Immature natural killer cell (primary cell): ENCODE results near the gene MFSD6L. TPM values are rescaled to one million over a fixed set of nuclear protein-coding genes. Genes with fewer than 3 reads are reported as not detected.

Experiments used
- DNase-seq, 3 donors: peaks; one replicate each; pipeline ENCODE4 v3.0.0; 2022; ENCODE audit warnings: mixed read lengths in 1 of 3
- H3K27ac Mint-ChIP-seq, 6 donors: one replicate each; pipeline ENCODE4 v1.8.0; 2020; ENCODE audit warnings: mixed read lengths in 6 of 6, mild to moderate bottlenecking in 5 of 6, inconsistent platforms in 4 of 6, moderate library complexity in 3 of 6
- H3K27me3 Mint-ChIP-seq, 3 donors: one replicate each; pipeline ENCODE4 v1.8.0; 2020 to 2021; ENCODE audit warnings: low read depth in 3 of 3, mild to moderate bottlenecking in 3 of 3, mixed read lengths in 3 of 3, moderate library complexity in 3 of 3, inconsistent platforms in 1 of 3
- H3K36me3 Mint-ChIP-seq, 3 donors: one replicate each; pipeline ENCODE4 v1.8.0; 2020; ENCODE audit warnings: mixed read lengths in 3 of 3, inconsistent platforms in 2 of 3, mild to moderate bottlenecking in 2 of 3
- H3K4me1 Mint-ChIP-seq, 2 donors: one replicate each; pipeline ENCODE4 v1.8.0; 2020; ENCODE audit warnings: inconsistent platforms in 2 of 2, mild to moderate bottlenecking in 2 of 2, mixed read lengths in 2 of 2, moderate library complexity in 1 of 2
- H3K4me3 Mint-ChIP-seq, 5 donors: one replicate each; pipeline ENCODE4 v1.8.0; 2020; ENCODE audit warnings: mild to moderate bottlenecking in 5 of 5, mixed read lengths in 5 of 5, inconsistent platforms in 3 of 5, moderate library complexity in 3 of 5
- H3K9me3 Mint-ChIP-seq, 6 donors: one replicate each; pipeline ENCODE4 v1.8.0; 2020; ENCODE audit warnings: mild to moderate bottlenecking in 6 of 6, mixed read lengths in 6 of 6, inconsistent platforms in 4 of 6, moderate library complexity in 3 of 6
- polyA plus RNA-seq, 3 donors: library from polyadenylated mRNA; unstranded; fragments of 300-500 nt; fragmentation: Illumina TruSeq; gene quantifications; one replicate each; pipeline ENCODE4 v1.2.3, GENCODE V29; 2021

Gene MFSD6L
- polyA plus RNA-seq, 3 donors from 2014 or later, result not detected

DNA sequence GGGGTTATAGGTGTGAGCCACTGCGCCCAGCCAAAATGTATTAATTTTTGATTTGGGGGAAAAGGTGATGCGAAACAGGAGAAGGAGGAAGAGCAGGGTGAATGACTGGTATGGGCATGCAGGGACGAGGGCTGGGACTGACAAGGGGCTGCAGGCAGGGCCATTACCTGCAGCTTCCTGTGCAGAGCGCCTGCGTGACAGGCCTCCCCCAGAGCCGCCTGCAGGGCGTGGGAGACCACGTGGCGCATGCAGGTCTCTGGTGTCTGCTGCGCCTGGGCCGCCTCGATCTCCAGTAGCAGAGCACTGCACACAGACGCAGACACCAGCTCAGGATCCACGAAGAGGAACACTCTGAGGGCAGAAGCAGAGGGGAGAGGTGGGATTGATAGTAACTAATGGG lies 35.9 kb upstream of the MFSD6L start:
- no peaks in the 10 kb centered on the region for H3K4me1 Mint-ChIP-seq
- H3K36me3 Mint-ChIP-seq, result peaks cover 0 to 18% (median 0%) of the 10 kb centered on the region in 3 donors
- no peak for DNase-seq
- no peaks in the 10 kb centered on the region for H3K27me3 Mint-ChIP-seq
- no peak overlapping the region for H3K4me3 Mint-ChIP-seq
- no peak overlapping the region for H3K27ac Mint-ChIP-seq
- H3K9me3 Mint-ChIP-seq, result no peaks in the 10 kb centered on the region

DNA sequence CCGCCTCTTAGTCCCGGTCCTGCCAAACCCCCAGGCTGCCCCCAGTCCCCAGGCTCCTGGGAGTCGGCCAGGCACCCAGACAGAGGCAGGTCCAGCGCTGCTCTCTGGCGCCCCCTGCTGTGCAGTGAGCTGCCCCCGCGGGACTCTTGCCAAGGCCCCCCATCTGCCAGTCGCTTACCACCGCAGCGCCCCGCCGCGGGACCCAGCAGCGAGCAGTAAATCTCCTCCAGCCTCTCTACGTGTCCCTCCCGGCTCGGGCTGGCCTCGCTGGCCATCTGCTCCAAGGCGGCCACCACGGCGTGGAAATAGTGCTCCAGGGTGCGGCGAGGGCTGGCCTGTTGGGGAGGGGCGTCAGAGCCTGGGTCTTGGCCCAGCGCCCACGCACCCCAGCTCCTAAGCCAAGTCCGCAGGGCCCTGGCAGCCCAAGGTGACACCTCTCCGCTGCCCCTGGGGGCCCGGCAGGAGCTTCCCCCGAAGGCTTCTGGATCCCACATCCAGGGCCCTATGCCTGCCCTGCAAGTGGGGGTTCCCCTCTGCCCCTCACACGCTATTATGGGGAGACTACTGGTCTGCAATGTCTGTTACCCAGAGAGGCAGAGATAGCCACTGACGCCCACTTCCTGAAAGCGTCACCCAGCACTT lies 33.7 kb upstream of the MFSD6L start:
- Mint-ChIP-seq H3K27me3 (no peaks in the 10 kb centered on the region), H3K27ac (no peak overlapping the region), H3K9me3 (no peaks in the 10 kb centered on the region), H3K4me3 (no peak overlapping the region), H3K4me1 (no peaks in the 10 kb centered on the region), H3K36me3 (peaks cover 0 to 14% (median 0%) of the 10 kb centered on the region in 3 donors)
- DNase-seq, result peak in 2 of 3 donors; percentile 5 to 10

DNA sequence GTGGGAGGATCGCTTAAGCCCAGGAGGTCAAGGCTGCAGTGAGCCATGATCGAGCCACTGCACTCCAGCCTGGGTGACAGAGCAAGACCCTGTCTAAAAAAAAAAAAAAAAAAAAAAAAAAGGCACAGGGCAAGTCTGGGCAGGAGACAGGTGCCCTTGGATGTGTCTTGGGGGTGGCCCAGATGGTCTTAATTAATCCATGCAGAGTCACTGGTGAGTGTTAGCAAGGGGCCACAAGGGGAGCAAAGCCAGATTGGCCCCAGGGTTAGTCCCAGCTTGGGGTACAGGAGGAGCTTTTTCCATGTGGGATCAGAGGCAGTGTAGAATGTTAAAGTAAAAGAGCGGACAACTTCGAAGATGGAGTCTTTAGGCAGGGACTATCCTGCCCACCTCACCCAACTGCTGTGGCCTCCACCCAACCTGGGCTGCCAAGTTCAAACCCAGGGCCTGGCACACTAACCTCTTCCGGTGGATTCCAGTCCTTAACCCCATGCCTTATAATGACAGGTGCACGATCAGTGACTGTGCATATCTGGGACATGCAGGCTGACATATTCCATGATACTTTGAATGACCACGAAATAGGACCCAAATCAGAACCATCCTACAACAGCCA lies 32.2 kb upstream of the MFSD6L start:
- Mint-ChIP-seq H3K9me3 (no peaks in the 10 kb centered on the region), H3K27me3 (peaks cover 0 to 2% (median 0%) of the 10 kb centered on the region in 3 donors), H3K36me3 (peaks cover 0 to 8% (median 0%) of the 10 kb centered on the region in 3 donors), H3K27ac (peak overlapping the region in 1 of 6 donors; percentile 50), H3K4me1 (no peaks in the 10 kb centered on the region), H3K4me3 (no peak overlapping the region)
- no peak for DNase-seq

DNA sequence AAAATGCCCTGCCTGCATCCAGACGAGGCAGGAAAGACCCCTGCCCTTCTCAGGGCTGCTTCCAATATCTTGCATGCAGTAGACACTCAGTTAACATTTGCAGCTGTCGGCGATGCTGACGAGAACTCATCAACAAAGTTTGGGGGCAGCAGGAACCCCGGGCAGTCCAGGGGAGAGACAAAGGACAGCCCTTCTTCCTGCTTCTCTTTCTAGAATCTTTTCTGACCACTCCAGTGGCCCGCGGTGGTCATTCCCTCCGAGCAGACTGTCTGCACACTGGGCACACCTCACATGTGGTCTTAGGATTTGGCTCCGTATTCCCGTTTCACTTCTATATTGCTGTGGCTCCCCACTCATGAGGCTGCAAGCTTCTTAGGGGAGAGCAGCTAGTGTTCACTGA lies 31.0 kb upstream of the MFSD6L start:
- Mint-ChIP-seq H3K4me1 (no peaks in the 10 kb centered on the region), H3K4me3 (no peak overlapping the region), H3K36me3 (peaks cover 0 to 8% (median 0%) of the 10 kb centered on the region in 3 donors), H3K27me3 (peaks cover 0 to 2% (median 0%) of the 10 kb centered on the region in 3 donors), H3K9me3 (no peaks in the 10 kb centered on the region), H3K27ac (no peak overlapping the region)
- DNase-seq, result no peak

DNA sequence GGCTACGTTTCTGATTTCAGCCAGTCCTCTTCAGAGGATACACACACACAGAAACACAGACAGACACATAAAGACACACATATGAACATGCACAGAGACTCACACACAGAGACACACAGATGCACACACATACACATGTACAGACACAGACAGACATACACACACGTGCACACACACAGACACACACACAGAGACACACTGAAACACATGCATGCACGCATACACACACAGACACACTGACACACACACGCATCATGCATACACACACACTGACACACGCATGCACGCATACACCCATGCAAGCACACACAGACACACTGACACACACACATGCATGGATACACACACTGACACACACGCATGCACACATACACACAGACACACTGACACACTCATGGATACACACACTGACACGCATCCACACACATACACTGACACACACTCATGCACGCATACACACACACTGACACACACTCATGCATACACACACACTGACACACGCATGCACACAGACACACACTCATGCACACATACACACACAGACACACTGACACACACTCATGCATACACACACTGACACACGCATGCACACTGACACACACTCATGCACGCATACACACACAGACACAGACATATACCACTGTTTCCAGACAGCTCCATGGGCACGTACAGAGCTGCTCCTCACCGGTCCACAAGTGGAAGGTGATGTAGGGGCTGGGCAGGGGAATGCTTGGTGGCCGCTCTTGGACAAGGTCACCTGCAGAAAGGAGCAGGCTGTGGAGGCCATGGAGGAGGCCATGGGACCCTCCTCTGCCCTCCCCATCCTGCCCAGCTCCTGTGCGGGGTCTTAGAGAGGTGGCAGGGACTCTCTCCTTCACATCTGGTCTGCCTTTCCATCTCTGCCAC lies 30.1 kb upstream of the MFSD6L start:
- Mint-ChIP-seq H3K9me3 (no peaks in the 10 kb centered on the region), H3K36me3 (peaks cover 0 to 8% (median 0%) of the 10 kb centered on the region in 3 donors), H3K27me3 (peaks cover 0 to 2% (median 0%) of the 10 kb centered on the region in 3 donors), H3K4me1 (no peaks in the 10 kb centered on the region), H3K4me3 (no peak overlapping the region), H3K27ac (no peak overlapping the region)
- DNase-seq, result no peak

DNA sequence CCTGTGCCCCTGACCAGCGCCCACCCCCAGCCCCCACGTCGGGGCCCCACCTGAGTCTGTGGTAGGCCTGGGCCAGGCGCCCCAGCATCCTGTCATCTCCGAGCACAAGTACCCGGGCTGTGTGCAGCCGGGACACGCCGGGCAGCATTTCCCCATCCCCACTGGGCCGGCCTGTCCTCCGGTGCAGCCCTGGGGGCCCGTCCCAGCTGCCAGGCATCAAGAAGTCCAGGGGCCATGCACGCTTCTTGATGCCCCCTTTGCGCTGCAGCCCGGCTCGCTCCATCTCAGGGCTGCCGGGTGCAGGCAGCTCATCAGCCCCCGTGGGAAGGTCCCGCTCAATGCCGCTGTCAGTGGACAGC lies 29.3 kb upstream of the MFSD6L start:
- peaks cover 0 to 2% (median 0%) of the 10 kb centered on the region in 3 donors for H3K27me3 Mint-ChIP-seq
- H3K27ac Mint-ChIP-seq, result no peak overlapping the region
- no peak for DNase-seq
- H3K36me3 Mint-ChIP-seq, result peaks cover 0 to 4% (median 0%) of the 10 kb centered on the region in 3 donors
- no peaks in the 10 kb centered on the region for H3K9me3 Mint-ChIP-seq
- H3K4me3 Mint-ChIP-seq, result no peak overlapping the region
- H3K4me1 Mint-ChIP-seq, result no peaks in the 10 kb centered on the region

DNA sequence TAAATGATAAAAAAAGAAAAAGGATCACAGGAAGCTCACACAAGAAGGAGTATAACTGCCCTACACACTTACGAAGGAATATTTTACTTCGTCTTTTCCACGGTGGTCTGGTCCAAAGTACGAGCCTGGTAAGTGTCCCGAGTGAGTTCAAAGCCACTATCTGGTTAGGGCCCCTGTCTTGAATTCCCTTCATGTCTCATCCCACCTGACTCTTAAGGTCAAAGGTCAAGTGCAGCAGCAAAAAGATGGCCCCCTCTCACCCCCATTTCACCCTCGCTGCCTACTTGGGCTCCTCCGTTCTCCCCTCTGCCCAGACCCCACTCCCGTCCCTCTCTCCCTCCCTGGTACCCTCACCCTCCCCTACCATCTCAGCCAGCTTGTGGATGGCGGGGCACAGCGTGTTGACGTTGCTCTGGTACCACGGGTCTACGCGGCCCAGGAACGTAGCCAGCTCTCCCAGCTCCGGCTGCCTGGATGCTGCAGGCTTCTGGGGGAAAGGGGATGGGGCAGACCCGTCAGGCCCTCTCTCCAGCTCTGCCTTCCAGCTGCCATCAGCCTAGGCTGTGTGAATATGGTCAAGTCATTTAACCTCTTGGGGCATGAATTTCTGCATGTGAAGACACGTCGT lies 27.8 kb upstream of the MFSD6L start:
- Mint-ChIP-seq H3K4me1 (no peaks in the 10 kb centered on the region), H3K9me3 (no peaks in the 10 kb centered on the region), H3K36me3 (peaks cover 0 to 10% (median 5%) of the 10 kb centered on the region in 3 donors), H3K27me3 (peaks cover 0 to 2% (median 0%) of the 10 kb centered on the region in 3 donors), H3K27ac (no peak overlapping the region), H3K4me3 (no peak overlapping the region)
- no peak for DNase-seq

DNA sequence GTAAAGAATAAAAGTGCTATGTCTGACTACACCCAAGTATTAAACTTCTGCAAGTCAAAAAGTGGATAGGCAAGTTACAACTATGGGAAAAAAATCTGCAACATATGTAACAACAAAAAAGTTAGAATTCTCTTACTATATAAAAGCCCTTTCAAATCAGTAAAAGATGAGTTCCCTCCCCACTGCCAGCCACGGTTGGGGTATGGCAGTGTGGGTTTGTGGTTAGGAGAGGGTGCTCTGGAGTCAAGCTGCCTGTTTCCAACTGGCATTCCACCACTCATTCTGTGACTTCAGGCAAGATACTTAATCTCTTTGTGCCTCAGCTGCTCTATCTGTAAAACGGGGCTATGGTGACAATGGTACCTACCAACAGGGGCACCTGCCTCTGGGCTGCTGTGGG lies 26.6 kb upstream of the MFSD6L start:
- Mint-ChIP-seq H3K27ac (no peak overlapping the region), H3K36me3 (peaks cover 0 to 6% (median 5%) of the 10 kb centered on the region in 3 donors), H3K4me3 (no peak overlapping the region), H3K9me3 (no peaks in the 10 kb centered on the region), H3K4me1 (no peaks in the 10 kb centered on the region), H3K27me3 (peaks cover 0 to 2% (median 0%) of the 10 kb centered on the region in 3 donors)
- DNase-seq, result no peak

DNA sequence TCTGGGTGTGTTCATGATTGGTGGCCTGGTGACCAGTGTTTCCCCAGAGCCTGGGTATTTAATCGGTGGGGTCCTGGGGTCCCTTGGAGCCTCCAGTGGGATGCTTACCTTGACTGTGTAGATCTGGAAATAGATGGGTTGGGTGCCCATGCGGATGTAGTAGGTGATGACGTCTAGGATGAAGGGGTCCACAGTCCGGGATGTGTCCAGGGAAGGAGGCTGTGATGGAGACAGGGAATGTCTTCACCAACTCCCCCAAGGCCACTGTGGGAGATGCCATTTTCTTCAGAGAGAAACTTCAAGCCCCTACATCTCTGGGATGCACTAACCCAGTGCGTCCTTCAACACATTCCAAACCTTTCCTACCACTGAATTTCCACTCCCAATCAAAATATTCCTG lies 24.1 kb upstream of the MFSD6L start:
- no peak overlapping the region for H3K4me3 Mint-ChIP-seq
- peaks cover 0 to 6% (median 5%) of the 10 kb centered on the region in 3 donors for H3K36me3 Mint-ChIP-seq
- no peak overlapping the region for H3K27ac Mint-ChIP-seq
- H3K4me1 Mint-ChIP-seq, result no peaks in the 10 kb centered on the region
- no peaks in the 10 kb centered on the region for H3K9me3 Mint-ChIP-seq
- peaks cover 0 to 3% (median 2%) of the 10 kb centered on the region in 3 donors for H3K27me3 Mint-ChIP-seq
- DNase-seq, result no peak

DNA sequence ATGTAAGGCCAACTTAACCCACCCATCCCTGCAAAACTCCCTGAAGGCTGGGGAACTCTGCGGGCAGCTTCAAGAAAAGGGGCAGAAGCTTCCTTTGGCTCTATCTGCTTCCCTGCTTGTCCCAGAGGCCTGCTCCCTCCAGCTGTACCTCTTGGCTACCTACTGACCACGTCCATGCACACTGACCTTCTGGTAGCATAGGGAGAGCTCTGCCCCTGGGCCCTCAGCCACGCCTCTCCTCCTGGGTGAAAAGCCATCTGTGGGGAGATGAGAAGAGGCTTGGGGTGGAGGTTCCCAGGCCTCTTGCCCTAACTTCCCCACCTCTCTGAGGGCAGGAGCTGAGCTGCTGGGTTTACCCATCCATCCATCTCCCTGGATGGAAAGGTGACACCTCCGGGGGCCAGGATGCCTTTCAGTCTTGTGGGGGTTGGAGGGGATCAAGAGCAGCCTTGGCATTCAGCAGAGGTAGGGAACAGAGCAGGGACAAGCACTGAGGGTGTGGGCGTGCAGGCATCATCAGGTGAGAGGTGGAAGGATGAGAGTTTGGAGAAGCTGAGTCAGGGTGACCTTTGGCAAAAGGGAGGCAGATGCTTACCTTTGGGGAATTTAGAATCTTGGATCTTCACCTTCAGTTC lies 23.4 kb upstream of the MFSD6L start:
- DNase-seq, result no peak
- Mint-ChIP-seq H3K4me3 (no peak overlapping the region), H3K27ac (no peak overlapping the region)

DNA sequence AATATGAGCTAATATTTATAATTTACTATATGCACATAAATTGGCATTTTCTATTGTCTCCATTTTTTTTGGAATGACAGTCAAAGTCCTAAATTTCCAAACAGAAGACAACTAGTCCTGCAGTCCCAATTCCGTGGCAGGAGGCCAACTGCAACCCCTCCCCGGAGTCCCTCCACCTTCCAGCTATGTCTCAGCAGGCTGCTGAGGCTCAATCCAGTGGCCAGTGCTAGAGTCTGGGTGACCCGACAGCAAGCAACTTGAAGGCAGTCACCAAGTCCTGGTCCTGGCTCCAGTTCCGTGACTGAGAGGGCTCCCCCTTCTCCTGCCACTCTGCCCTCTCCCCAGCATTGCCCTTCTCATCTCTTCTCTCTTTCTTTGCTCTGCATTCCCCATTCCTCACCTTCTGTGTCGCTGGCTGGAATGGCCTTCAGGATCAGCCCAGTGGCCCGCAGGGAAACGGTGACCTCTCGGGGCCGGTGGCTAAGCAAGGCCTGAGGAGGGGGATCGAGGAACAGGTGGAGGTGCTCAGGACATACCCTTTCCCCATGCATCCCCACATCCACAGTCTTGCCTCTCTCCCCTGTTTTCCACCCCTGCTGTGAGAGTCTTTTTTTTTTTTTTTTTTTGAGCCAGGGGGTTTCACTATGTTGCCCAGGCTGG lies 22.4 kb upstream of the MFSD6L start:
- H3K9me3 Mint-ChIP-seq, result no peaks in the 10 kb centered on the region
- H3K36me3 Mint-ChIP-seq, result peaks cover 0 to 6% (median 5%) of the 10 kb centered on the region in 3 donors
- no peak overlapping the region for H3K27ac Mint-ChIP-seq
- H3K27me3 Mint-ChIP-seq, result peaks cover 0 to 3% (median 0%) of the 10 kb centered on the region in 3 donors
- DNase-seq, result no peak
- no peaks in the 10 kb centered on the region for H3K4me1 Mint-ChIP-seq
- H3K4me3 Mint-ChIP-seq, result no peak overlapping the region

More for the DNA sequence above, 23.4 kb upstream of the MFSD6L start:
- Mint-ChIP-seq H3K36me3 (peaks cover 0 to 6% (median 5%) of the 10 kb centered on the region in 3 donors), H3K27me3 (peaks cover 0 to 3% (median 1%) of the 10 kb centered on the region in 3 donors), H3K9me3 (no peaks in the 10 kb centered on the region), H3K4me1 (no peaks in the 10 kb centered on the region)

DNA sequence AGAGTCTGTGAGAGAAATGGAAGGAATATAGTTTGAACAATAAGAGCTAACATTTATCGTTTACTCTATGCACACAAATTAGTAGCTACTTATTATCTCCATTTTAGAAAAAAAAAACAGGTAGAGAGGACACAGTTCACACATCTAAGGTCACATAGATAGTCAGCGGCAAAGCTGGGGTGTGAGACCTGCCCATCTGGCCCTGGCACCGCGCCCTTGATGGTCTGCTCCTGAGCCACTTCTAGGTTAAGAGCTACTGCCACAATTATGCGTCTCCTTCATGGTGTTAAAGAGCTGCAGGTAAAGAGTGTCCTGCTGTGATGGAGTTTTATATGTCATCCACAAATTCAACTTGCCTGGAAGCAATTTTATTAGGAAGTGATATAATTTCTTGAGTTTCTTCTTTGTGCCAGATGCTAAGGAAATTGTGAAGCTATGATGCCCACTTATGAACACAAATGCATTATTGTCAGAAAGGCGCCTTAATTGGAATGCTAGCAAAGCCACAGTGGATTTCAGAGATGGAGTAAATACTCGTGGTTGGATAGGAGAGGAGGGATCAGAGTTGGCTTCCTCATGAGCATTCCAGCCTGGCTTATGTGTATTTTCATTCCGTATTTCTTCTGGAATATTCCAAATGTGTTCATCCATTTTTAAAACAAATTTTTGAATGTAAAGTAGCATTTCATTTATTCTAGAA lies 21.3 kb upstream of the MFSD6L start:
- Mint-ChIP-seq H3K4me3 (no peak overlapping the region), H3K27ac (no peak overlapping the region), H3K36me3 (peaks cover 0 to 8% (median 5%) of the 10 kb centered on the region in 3 donors), H3K4me1 (no peaks in the 10 kb centered on the region), H3K9me3 (no peaks in the 10 kb centered on the region), H3K27me3 (peaks cover 0 to 3% (median 1%) of the 10 kb centered on the region in 3 donors)
- DNase-seq, result no peak
